Activated CD4-positive, alpha-beta memory T cell treated with anti-CD3 and anti-CD28 coated beads, Interleukin-2, amount 10 ng/mL, durations not matched to agents 7 days and 5 days (primary cell): Measurements from ENCODE around the gene APOBEC3C. TPM values are rescaled to one million over a fixed set of nuclear protein-coding genes. Genes with fewer than 3 reads are reported as not detected.
A peak's percentile ranks its signal among the peaks of the same experiment; 100 is the strongest.
"Not testable (repeated sequence)": the region's sequence is repeated elsewhere in the genome, so short reads cannot be mapped to it uniquely, and the experiment has no call there.

Experiments
- CTCF ChIA-PET: fragments of 350-600 bp; sonication (Branson Sonifier 250); formaldehyde crosslinking; loops from one replicate; lab custom pipeline; 2021; ENCODE audit warnings: antibody characterized with exemption, inconsistent platforms; lab: Charles Lee
- POLR2A ChIA-PET: fragments of 350-600 bp; sonication (Branson Sonifier 250); formaldehyde crosslinking; loops from one replicate; lab custom pipeline; 2021; ENCODE audit warnings: antibody characterized with exemption; lab: Charles Lee
- DNase-seq: peaks from one replicate; pipeline ENCODE4 v3.0.0-alpha.2; 2020
- H3K27ac Mint-ChIP-seq: one replicate; pipeline ENCODE4 v1.8.0; 2021; ENCODE audit warnings: mild to moderate bottlenecking, mixed read lengths
- H3K27me3 Mint-ChIP-seq: one replicate; pipeline ENCODE4 v1.8.0; 2021; ENCODE audit warnings: mixed read lengths
- H3K36me3 Mint-ChIP-seq: one replicate; pipeline ENCODE4 v1.8.0; 2021; ENCODE audit warnings: low read depth, mixed read lengths
- H3K4me1 Mint-ChIP-seq: one replicate; pipeline ENCODE4 v1.8.0; 2021; ENCODE audit warnings: mixed read lengths
- H3K4me3 Mint-ChIP-seq: one replicate; pipeline ENCODE4 v1.8.0; 2021; ENCODE audit warnings: mild to moderate bottlenecking, mixed read lengths
- H3K9me3 Mint-ChIP-seq: one replicate; pipeline ENCODE4 v1.8.0; 2021; ENCODE audit warnings: mixed read lengths
- total RNA-seq, 2 experiments: library from RNA; stranded (reverse); gene quantifications; one replicate each; pipeline ENCODE4 v1.2.3, GENCODE V29; 2021

APOBEC3C gene
- total RNA-seq, 2 experiments from 2014 or later: 146 to 157 TPM

DNA sequence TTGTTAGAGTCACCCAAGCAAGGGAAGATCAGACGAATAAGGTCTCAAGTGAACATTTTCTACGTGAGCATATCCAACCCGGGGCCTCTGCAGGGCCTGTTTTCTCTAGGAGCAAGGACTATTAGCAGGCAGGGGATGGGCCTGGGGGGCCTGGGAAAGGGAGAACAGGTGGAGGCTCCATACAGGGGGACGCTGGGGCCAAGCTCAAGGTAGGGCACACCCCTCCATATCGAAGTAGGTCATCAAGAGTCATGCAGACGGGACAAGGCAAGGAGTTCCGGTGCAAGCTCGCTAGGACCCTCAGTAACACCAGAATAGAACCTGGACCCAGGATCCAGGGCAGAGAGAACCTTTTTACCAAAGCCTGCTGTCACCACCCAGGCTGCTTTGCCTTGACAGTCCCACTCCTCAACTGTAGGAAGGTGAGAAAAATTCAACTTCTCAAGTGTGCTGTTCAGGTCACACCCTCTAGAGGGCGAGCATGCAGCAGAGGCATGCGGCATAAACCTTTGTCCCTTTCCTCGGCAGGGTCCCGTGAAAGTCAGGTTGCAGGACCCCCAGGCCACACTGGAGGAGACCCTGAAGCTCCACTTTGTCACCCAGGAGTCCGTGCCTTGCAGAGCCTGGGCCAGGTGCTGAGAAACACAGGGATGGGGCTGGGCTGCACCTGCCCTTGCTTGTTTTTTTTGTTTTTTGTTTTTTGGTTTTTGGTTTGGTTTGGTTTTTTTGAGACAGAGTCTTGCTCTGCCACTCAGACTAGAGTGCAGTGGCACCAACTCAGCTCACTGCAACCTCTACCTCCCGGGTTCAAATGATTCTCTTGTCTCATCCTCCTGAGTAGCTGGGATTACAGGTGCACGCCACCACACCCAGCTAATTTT is 40.5 kb upstream of the APOBEC3C start:
- ChIA-PET POLR2A (interaction anchor here (0.7 kb wide), 1 partner anchor 121 kb away, joined by 4 read pairs; no protein-coding TSS in a partner anchor), CTCF (interaction anchor here (1.0 to 1.8 kb wide), 4 partner anchors 19 to 30 kb away, joined by 3 to 12 read pairs (median 4); no protein-coding TSS in a partner anchor)
- peaks cover 2% of the 10 kb centered on the region for H3K9me3 Mint-ChIP-seq

DNA sequence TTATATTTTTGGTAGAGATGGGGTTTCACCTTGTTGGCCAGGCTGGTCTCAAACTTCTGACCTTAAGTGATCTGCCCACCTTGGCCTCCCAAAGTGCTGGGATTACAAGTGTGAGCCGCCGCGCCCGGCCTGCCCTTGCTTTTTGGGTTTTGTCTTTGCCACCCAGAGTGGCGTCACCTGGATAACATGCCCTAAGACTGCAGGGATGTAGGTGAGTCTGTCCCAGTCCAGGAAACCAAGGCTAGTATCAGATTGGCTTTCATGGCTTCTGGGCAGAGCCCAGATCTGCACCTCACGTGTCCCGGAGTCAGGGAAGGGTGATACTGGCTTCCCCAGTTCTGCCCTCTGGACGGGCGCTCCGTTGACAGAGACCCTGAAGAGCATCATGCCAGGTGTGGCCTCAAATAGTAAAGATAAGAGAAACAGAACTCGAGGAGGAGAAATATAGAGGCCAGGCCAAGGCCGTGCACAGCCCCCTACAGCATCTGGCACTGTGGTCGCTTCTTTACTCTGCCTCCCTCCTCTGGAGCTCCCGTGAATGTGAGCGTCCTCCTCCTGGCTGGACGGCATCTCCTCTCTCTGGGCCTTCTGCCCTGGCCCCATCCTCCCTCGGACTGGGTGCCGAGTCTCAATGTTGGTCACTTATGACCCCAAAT is 39.8 kb upstream of the APOBEC3C start:
- no peak overlapping the region for H3K4me3 Mint-ChIP-seq
- CTCF ChIA-PET: interaction anchor here (1.6 to 1.8 kb wide), 2 partner anchors 22 to 29 kb away, joined by 4 to 12 read pairs; no protein-coding TSS in a partner anchor
- peaks cover 2% of the 10 kb centered on the region for H3K9me3 Mint-ChIP-seq
- H3K27ac Mint-ChIP-seq: no peak overlapping the region
- DNase-seq: no peak
- H3K27me3 Mint-ChIP-seq: peaks cover 26% of the 10 kb centered on the region
- peaks cover 10% of the 10 kb centered on the region for H3K4me1 Mint-ChIP-seq
- H3K36me3 Mint-ChIP-seq: peaks cover 3% of the 10 kb centered on the region
- POLR2A ChIA-PET: no interaction called here

More for the DNA sequence above, 40.5 kb upstream of the APOBEC3C start:
- H3K27ac Mint-ChIP-seq: no peak overlapping the region
- peak; percentile 63 for DNase-seq
- H3K27me3 Mint-ChIP-seq: peaks cover 29% of the 10 kb centered on the region
- peaks cover 14% of the 10 kb centered on the region for H3K4me1 Mint-ChIP-seq
- peaks cover 3% of the 10 kb centered on the region for H3K36me3 Mint-ChIP-seq
- no peak overlapping the region for H3K4me3 Mint-ChIP-seq

DNA sequence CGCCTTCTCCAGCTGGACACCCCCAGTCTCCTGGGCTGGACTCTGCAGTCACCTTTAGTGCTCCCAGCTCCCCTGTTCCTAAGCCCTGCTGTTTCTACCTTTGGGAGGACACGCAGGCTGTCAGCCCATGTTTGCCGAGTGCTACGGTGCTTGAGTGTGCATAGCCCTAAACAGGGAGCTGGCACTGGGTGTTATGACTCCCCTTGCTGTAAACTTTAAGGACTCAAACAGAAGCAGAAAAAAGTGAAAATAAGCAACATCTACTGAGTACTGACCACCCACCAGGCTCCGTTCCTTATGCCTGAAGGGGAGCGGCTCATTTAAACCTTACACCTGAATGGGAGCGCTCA is 39.3 kb upstream of the APOBEC3C start:
- H3K4me1 Mint-ChIP-seq: peaks cover 10% of the 10 kb centered on the region
- CTCF ChIA-PET: interaction anchor here (1.8 kb wide), 1 partner anchor 28 kb away, joined by 12 read pairs; no protein-coding TSS in a partner anchor
- peaks cover 2% of the 10 kb centered on the region for H3K9me3 Mint-ChIP-seq
- H3K4me3 Mint-ChIP-seq: no peak overlapping the region
- peaks cover 23% of the 10 kb centered on the region for H3K27me3 Mint-ChIP-seq
- peaks cover 3% of the 10 kb centered on the region for H3K36me3 Mint-ChIP-seq
- POLR2A ChIA-PET: no interaction called here
- H3K27ac Mint-ChIP-seq: no peak overlapping the region
- no peak for DNase-seq

DNA sequence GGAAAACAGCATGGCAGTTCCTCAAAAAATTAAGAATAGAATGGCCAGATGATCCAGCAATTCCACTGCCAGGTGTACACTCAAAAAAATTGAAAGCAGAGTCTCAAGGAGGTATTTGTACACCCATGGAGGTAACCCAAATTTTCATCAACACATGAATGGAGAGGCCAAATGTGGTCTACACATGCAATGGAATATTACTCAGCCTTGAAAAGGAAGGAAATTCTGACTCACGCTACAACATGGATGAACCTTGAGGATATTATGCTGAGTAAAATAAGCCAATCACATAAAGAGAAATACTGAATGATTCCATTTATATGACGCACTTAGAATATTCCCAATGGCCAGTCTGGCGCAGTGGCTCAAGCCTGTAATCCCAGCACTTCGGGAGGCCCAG is 36.8 kb upstream of the APOBEC3C start:
- CTCF ChIA-PET, H3K4me3 Mint-ChIP-seq, H3K9me3 Mint-ChIP-seq, H3K36me3 Mint-ChIP-seq, H3K27ac Mint-ChIP-seq, DNase-seq, H3K27me3 Mint-ChIP-seq, POLR2A ChIA-PET: not testable (repeated sequence)
- peaks cover 16% of the 10 kb centered on the region for H3K4me1 Mint-ChIP-seq

DNA sequence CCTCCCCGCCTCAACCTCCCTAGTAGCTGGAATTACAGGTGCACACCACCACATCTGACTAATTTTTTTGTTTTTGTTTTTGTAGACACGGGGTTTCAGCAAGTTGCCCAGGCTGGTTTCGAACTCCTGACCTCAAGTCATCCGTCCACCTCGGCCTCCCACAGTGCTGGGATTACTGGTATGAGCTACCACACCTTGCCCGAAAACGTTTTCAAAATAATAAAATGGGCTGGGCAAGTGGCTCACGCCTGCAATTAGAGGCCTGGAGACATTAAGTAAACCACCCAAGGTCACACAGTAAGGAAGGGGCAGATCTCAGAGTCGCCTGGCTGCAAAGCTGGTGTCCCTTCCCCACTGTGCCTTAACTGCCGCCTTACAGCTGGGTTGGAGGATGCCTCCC is 33.5 kb upstream of the APOBEC3C start:
- H3K27me3 Mint-ChIP-seq, POLR2A ChIA-PET, DNase-seq, H3K4me3 Mint-ChIP-seq, CTCF ChIA-PET, H3K9me3 Mint-ChIP-seq, H3K27ac Mint-ChIP-seq: not testable (repeated sequence)
- H3K36me3 Mint-ChIP-seq: peaks cover 35% of the 10 kb centered on the region
- H3K4me1 Mint-ChIP-seq: peaks cover 43% of the 10 kb centered on the region

DNA sequence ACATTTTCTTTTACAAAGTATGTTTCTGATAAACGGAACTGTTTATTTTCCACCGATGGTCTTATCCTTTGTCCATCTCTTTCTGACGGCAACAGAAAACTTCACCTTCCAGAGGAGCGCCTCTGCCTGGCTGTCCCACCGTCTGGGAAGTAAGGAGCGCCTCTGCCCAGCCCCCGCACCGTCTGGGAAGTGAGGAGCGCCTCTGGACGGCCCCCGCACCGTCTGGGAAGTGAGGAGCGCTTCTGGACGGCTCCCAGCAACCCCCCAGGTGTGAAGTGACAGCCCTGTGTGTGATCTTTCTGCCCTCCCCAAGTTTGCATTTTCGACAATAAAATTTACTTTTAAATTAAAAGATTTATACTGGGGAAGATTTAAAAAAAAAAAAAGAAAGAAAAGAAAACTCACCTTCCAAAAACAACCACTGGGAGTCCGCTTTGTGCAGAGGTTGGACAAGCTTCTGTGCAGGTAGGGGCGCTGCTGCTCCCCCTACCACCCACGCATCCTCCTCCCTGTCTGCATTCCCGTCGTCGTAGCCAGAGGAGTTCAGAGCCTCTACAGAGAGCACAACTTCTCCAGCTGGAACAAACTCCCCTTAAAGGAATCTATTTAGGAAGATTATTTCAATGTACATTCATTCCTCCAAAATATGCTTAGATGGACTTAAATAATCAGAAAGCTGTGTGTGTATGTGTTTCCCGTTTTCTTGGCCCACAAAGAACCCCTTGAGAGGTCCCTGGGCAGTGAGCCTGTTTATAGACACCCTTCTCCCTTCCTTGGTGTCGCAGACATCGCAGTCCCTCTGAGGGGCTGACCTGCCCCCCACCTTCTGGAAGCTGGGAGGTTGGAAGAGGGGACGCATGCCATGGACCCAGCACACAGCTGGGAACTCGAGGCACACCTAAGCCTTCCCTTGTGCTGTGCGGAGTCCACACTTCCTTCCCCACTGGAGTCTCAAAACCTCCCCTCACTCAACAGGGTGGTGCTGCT is 32.8 kb upstream of the APOBEC3C start:
- no peak for DNase-seq
- ChIA-PET POLR2A (interaction anchor here (0.7 to 1.9 kb wide), 3 partner anchors 97 to 111 kb away, joined by 3 to 7 read pairs (median 5); no protein-coding TSS in a partner anchor), CTCF (no interaction called here)
- Mint-ChIP-seq H3K4me3 (peak overlapping the region; percentile 56), H3K4me1 (peaks cover 50% of the 10 kb centered on the region), H3K9me3 (peaks cover 6% of the 10 kb centered on the region), H3K27me3 (peaks cover 2% of the 10 kb centered on the region), H3K36me3 (peaks cover 40% of the 10 kb centered on the region), H3K27ac (peak overlapping the region; percentile 94)

DNA sequence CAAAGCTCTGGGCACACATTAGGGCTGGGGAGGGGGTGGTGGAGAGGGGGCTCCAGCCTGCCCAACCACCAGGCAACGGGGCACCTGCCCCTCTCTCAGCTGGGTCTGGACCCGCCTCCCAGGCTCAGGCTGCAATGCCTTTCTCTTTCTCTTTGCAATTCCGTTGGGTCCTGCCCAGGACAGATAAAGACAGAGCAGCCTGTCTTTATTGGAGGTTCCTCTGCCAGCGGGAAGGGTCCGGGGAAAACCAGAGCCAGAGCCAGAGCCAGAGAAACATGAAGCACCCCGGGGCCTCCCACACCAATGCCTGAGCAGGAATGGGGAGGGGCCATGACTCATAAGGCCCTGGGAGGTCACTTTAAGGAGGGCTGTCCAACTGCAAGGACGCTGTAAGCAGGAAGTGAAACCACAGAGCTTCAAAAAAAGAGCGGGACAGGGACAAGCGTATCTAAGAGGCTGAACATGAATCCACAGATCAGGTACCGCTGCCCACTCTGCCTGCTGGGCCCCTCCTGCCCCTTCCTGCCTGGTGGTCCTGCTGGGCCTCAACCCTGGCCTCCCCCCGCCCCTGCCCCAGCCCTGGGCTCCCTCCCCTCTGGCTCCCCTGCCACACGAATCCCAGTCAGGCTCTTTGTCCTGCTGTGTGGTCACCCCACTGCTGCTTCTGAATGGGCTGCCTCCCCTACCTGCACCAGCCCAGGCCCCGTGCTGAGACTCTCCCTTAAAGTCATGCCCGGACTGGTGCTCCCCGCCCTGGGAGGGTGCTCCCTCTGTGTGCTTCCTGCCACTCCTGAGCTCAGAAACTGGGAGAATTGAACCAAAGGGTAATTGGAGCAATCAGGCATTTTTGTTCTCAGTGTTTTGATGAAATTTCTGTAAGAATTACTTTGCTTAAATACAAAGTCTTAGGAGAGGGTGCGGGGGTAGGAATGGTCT is 31.8 kb upstream of the APOBEC3C start, which contains the start of gene APOBEC3B:
TSS of gene APOBEC3B (plus strand) at position 356 of the 936 bp plus-strand sequence. CDS start at position 463, 107 bp downstream.
- DNase-seq: peak; percentile 87
- ChIA-PET POLR2A (interaction anchor here (1.7 to 1.9 kb wide), 2 partner anchors 109 to 112 kb away, joined by 5 to 7 read pairs; no protein-coding TSS in a partner anchor), CTCF (no interaction called here)
- Mint-ChIP-seq H3K27me3 (no peaks in the 10 kb centered on the region), H3K4me3 (peak within 1 kb of the TSS; percentile 81), H3K9me3 (peaks cover 4% of the 10 kb centered on the region), H3K36me3 (peaks cover 44% of the 10 kb centered on the region), H3K4me1 (peaks cover 56% of the 10 kb centered on the region), H3K27ac (peak within 1 kb of the TSS; percentile 94)

DNA sequence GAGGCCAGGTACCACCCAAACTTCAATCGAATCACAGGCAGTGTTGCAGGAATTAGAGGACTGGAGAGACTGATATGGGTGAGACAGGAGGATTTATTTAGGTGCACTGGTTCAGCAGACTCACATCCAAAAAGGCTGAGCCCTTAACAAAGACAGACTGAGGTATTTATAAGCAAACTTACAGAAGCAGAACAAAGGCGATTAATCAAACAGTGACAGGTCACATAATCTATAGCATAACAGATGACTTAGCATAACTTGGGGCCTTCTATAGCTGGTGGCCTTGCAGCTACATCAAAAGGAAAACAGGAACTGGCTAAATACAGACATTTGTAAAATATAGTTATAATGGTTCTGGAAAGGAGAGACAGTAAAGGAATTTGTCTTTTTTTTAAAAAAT is 29.8 kb upstream of the APOBEC3C start:
- CTCF ChIA-PET: no interaction called here
- Mint-ChIP-seq H3K27ac (peak overlapping the region; percentile 89), H3K36me3 (peaks cover 53% of the 10 kb centered on the region), H3K4me1 (peaks cover 73% of the 10 kb centered on the region), H3K27me3 (no peaks in the 10 kb centered on the region), H3K9me3 (peaks cover 4% of the 10 kb centered on the region), H3K4me3 (peak overlapping the region; percentile 29)
- no peak for DNase-seq
- POLR2A ChIA-PET: interaction anchor here (0.9 to 1.9 kb wide), 4 partner anchors 10 to 334 kb away, joined by 3 to 6 read pairs (median 4); no protein-coding TSS in a partner anchor

DNA sequence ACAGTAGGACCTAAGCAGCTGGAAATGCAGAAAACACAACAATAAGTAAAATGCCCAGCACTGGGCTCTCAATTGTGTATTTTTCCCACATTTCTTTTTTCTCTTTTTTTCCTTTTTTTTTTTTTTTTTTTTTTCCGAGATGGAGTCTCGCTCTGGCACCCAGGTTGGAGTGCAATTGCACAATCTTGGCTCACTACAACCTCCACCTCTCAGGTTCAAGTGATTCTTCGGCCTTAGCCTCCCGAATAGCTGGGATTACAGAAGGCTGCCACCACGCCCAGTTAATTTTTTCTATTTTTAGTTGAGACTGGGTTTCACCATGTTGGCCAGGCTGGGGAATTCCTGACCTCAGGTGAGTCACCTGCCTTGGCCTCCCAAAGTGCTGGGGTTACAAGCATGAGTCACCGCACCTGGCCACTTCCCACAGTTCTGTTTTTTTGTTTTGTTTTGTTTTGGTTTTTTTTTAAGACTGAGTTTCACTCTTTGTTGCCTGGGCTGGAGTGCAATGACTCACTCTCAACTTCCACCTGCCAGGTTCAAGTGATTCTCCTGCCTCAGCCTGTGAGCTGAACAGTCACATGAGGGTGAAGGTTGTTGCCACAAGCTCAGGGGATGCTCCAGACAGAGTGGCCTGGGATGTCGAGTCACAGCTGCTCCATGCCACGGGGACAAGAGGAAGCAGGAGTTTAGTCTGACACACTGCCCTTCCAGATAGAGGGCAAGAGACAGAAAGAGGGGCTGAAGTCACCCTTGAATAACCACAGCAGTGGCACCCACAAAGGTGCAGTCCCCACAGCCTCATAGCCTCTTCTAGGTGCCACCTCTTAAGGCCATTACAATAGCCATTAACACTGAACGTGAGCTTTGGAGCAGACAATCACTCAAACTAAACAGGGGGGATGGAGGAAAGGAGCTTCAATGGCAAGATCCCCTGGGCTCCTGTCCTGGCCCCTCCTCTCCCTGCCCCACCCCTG is 29.0 kb upstream of the APOBEC3C start:
- peaks cover 81% of the 10 kb centered on the region for H3K4me1 Mint-ChIP-seq
- not testable (repeated sequence) for H3K9me3 Mint-ChIP-seq, H3K27me3 Mint-ChIP-seq
- POLR2A ChIA-PET: interaction anchor here (0.6 to 1.9 kb wide), 8 partner anchors 9 to 334 kb away, joined by 3 to 6 read pairs (median 3); no protein-coding TSS in a partner anchor
- H3K27ac Mint-ChIP-seq: peak overlapping the region; percentile 89
- peak overlapping the region; percentile 28 for H3K4me3 Mint-ChIP-seq
- CTCF ChIA-PET: interaction anchor here (0.8 kb wide), 1 partner anchor 18 kb away, joined by 3 read pairs; no protein-coding TSS in a partner anchor
- H3K36me3 Mint-ChIP-seq: peaks cover 58% of the 10 kb centered on the region
- DNase-seq: peak; percentile 88

DNA sequence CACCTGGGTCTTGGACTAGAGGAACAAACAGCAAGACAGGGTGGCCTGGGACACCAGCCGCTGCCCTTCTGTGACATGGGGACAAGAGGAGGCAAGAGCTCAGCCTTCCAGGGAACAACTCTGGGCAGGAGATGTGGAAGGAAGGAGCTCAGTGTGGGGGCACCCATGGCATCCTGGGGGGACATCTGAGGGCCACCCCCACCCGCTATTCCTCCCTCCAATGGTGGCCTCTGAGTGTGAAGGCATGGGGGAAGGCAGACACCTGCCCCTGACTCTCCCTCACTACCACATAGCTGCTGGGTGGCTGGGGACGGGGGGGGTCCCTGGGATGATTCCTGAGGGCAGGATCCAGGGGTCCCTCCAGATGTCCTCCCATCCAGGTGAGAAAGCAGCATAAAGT is 27.4 kb upstream of the APOBEC3C start:
- Mint-ChIP-seq H3K4me3 (no peak overlapping the region), H3K9me3 (peaks cover 4% of the 10 kb centered on the region), H3K4me1 (peaks cover 80% of the 10 kb centered on the region), H3K36me3 (peaks cover 61% of the 10 kb centered on the region), H3K27me3 (no peaks in the 10 kb centered on the region), H3K27ac (peak overlapping the region; percentile 47)
- CTCF ChIA-PET: no interaction called here
- DNase-seq: no peak
- POLR2A ChIA-PET: no interaction called here
